Erythroblast (primary cell): ENCODE measurements around the gene HECW1.

Experiments
- GATA1 ChIP-seq: IDR thresholded peaks from 2 replicates; pipeline ENCODE4 v1.6.1; 2011; ENCODE audit warnings: low read depth, mild to moderate bottlenecking, control low read depth, low read length, moderate library complexity
- POLR2A ChIP-seq: IDR thresholded peaks from 2 replicates; pipeline ENCODE4 v1.6.1; 2011; ENCODE audit warnings: mild to moderate bottlenecking, low read length

DNA sequence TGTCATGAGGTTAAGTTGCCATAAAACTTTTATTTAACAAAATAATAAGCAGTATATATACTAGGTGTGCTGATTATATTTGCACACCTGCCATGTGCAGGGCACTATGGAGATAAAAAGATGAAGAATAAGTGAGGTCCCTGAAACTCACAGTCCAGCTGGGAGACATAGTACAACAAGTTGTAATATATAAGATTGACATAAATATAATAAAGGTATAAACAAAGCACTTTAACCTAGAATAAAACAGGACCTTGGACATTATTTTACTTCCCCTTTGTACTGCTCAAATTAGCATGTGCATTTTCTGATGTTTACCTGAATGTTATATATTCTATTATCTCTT is 476.7 kb downstream of the HECW1 start:
- TF ChIP-seq POLR2A (no peak), GATA1 (no peak)
